Midbrain (tissue), 1 donor: ENCODE data around the gene ZNRD2.
"Not testable (repeated sequence)": the region's sequence is repeated elsewhere in the genome, so short reads cannot be mapped to it uniquely, and the experiment has no call there.

Experiments
- DNase-seq: peaks from one replicate; lab custom pipeline; 2025; lab: John Stamatoyannopoulos, UW

ZNRD2 gene

DNA sequence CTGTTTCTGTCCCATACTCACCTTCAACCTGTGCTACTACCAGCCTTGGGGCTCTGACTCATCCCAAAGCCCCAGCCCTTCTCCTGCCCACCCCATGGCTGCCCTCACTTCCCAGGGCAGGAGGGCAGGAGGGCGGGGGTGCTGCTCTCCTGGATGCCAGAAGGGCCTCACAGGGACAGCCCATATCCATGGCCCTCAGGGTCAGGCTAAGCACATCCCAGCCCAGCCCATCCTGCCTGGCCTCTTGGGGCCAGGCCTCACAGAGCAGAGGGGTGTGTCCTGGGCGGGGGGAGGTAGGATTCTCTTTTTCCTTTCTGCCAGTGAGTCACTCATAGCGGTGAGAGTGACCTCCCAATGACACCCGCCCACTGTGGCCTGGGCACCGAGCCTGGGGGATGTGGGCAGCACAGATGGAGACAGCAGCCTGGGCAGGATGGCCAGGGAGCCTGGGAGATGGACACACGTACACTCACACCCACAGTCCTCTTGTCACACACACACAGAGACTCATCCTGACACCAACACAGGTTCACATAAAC, 14.5 kb upstream of the ZNRD2 start:
- no peak for DNase-seq

DNA sequence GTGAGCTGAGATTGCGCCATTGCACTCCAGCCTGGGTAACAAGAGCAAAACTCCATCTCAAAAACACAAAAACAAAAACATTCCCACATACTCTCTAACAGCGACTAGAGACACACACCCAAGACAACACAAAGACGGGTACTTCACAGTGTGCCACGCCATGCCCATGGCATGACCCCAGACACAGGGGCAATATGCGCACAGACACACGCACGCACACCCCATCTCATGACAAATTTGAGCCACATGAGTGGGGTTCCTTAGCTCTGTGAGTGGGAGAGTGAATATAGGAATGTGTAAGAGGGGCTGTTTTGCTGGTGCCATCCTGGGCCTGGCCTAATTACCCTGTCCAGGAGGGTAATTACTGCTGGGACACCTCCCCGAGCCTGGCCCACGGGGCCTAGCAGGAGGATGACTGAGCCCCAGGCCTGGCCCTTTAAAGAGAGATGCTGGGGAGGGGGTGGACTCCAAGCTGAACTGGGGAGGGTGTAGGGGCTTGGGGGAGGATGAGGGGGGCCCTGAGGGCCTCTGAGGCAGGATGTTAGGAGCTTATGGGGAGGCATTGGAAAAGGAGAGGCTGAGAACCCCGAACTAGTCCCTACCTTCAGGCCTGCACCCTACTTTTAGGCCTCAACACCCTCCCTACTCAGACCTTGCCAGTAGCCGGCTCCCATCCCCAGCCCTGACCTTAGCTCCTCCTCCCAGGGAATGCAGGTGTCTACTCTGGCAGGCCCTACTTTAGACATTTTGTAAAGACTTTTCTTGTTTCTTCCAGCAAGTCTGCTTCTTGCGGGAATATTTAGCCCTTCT, 13.6 kb upstream of the ZNRD2 start:
- DNase-seq = no peak

DNA sequence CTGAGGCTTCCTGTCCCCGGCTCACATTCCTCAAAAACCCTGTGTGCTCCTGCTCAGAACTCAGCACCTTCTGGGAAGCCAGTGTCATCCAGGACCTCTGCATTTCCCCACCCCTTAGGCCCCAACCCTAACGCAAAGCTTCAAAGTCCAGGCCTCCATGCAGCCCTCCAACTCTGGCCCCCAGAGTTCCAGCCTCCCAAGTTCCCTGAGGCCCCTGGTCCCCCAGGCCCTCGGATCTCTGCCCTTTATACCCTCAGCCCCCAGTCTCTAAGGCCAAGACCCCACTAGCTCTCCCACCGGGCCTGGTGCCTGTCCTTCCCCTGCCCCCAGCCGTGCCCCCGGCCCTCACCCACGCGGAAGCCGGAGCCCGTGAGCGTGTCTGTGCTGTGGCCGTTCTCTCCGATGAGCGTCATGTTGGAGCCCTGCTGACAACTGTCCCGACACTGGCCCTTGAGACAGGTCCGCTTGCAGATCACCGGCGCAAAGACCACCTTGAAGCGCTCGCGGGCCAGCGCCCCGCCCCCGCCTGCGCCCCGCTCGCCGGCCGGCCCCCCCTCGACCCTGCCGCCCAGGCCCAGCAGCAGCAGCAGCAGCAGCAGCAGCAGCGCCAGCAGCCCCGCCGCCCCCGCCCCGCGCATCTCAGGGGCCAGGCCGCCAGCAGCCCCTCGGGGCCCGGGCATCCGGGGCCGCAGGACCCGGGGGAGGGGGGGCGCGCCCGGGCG, 12.8 kb upstream of the ZNRD2 start:
- no peak for DNase-seq

DNA sequence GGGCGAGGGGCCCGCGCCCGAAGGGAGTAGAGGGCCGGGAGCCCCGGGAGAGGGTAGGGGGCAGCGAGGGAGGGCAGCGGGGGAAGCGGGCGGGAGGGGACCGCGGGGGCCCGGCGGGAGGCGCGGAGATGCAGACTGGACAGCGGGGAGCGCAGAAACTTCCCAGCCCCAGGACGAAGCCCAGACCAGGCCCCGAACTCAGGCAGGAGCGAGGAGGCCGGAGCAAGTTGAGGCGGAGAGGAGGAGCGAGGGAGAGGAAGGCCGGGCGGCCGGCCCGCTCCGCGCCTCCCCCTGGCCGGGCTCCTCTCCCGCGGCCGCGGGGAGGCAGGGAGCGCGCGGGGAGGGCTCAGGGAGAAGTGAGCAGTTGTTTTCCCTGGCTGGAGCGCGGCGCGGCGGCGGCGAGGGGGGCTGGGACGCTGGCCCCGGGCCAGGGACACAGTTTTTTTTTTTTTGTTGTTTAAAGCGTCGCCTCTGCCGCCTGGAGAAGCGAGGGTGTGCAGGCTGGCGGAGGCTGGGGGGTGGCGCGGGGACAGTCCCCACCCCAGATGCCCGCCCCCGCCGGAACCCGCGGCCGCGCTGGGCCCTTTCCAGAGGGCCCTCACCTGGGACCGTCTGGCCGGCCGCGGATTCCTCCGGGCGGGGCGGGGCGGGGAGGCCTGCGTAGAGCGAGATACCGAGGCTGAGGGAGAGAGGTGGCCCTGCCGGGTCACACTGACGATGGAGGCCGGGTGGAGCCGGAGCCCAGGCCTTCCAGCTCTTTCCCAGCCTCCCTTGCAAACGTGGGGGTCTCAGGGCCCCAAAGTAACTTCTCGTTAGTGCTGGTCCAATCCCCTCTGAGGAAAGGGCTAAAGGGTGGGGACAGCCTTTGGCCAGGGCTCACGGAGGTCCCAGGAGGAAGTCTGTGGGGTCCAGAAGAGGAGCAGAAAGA, 12.0 kb upstream of the ZNRD2 start, which contains the start of gene LTBP3:
LTBP3 (minus strand) TSS at position 358 of the 928 bp plus-strand sequence. CDS start 400 bp downstream, outside the sequence.
- peak; percentile 89 for DNase-seq

DNA sequence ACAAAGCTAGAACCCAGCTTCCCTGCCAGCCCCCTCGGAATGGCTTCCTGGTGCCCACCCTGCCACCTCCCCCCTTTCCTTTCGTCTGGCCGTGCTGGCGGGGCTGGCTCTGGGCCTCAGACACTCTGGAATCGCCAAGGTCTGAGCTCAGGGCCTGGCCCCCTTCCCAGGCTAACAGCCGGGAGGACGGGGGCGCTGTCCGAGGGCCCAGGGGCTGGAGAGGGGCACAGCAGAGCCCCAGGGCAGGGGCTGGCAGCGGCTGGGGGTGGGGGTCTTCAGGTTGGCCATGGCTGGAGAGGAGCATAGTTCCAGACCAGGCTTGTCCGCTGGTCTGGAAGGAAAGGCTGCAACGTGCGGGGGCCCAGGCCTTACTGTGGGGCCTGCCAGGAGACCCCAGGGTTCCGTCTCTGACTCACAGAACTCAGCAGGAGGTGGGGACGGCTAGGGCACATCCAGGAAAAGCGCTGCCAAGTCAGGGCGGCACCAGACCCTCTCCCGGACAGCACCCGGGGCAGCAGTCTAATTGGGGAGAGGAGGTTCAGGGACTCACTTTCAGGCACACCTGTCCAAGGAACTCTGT, 11.3 kb upstream of the ZNRD2 start:
- DNase-seq = peak; percentile 67

DNA sequence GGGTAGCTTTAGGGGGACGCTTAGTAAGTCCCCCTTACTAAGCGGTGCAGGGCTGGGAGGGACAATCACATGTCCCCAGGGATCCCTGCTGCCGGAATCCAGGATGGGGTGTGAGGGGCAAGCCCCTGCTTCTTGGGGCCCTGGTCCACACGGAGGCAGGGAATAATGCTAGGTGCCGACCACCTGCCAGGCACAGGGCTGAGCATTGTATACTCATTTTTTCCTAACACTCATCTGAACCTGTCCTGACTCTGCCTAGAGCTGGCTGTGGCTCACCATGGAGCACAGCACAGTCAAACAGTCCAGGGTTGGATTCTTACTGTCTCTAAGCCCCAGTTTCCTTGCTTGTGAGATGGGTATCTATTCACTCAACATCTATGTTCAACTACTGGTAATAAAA, 10.7 kb upstream of the ZNRD2 start:
- DNase-seq = no peak

DNA sequence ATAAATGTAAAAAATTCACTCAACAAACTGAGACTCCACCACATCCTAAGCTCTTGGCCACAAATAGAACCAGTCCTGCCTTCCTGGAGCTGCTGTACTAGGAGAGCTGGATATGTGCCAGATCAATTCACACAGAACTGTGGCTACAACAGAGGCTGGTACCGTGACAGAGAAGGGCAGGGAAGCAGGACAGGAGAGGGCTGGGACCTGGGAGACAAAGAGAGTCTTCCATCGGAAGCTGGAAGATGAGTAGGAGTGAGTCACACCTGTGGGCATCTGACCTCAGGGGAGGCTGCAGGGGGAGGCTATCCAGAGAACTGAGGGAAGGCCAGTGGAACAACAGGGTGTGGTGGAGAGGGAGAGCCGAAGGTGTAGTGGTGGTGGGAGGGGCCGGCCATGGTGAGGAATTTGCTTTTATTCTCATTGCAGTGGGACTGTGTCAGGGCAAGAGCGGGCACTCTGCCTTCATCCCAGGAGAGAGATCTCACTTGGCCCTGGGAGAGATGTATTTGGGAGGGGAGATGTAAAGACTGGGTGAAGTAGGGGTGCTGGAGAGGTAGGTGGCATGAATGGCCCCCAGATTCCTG, 10.2 kb upstream of the ZNRD2 start:
- DNase-seq = peak; percentile 24

DNA sequence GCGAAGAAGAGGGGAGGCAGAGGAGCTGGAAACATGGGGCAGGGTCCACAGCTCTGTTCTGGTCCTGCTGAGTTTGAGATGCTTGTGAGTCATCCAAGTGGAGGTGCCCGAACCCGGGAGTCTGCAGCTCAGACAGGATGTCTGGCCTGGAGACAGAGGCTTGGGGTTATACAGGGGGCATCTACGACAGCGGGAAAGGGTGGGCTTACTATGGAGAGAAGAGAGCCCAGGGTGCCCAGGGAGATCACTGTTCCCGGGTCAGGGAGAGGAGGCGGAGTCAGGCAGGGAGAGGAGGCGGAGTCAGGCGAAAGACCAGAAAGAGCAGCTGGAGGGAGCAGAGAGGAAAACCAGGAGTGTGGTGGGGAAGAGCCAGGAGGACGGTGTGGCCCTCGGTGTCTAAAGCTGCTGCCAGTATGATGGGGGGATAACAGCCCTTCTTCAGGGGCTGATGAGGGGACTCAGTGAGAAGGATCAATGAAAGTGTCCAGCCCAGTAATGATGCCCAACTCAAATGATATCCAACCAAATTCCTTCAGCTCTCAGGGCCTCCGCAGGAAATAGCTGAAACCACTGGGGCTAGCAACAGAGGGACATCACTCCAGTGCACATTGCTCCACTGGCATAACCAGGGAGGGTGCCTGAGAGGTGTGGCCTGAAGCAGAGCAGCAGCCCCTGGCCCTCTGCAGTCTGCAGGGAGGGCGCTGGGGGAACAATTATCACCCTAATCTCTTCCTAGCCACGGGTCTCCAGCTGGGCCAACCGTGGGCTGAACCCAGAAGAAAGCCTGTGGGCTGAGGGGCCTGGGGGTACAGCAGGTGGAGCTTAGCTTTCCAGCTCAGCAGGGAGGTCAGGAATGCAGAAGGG, 9.5 kb upstream of the ZNRD2 start:
- peak; percentile 22 for DNase-seq

DNA sequence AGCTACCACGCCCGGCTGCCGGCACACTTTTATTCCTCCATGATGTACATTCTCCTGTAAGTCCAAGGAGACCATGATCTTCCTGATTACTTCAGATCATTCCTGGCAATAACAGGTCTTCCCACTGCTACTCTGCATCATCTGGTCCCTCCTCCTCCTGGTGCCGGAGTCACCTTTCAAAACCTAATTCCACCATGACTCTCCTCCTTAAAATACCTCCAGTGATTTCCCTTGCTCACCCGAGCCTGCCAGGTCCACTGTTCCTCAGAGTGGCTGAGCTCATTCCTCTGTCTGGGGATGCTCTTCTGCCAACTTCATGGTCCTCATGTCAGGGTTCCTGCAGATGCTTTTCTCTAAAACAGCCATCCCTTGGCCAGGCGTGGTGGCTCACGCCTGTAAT, 8.3 kb upstream of the ZNRD2 start:
- DNase-seq = no peak

DNA sequence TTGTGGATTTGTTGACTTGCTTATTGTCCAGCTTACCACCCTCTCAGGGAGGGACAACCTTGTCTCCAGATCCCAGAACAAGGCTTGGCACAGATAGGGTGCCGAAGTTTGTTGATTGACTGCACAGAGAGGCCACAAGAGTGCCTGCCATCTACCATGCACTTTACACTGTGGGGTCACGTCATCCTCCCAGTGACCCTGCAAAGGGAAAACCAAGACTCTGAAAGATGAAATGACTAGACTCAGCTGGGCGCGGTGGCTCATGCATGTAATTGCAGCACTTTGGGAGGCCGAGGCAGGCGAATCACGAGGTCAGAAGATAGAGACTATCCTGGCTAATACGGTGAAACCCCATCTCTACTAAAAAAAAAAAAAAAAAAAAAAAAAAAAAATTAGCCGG, 7.5 kb upstream of the ZNRD2 start:
- no peak for DNase-seq

DNA sequence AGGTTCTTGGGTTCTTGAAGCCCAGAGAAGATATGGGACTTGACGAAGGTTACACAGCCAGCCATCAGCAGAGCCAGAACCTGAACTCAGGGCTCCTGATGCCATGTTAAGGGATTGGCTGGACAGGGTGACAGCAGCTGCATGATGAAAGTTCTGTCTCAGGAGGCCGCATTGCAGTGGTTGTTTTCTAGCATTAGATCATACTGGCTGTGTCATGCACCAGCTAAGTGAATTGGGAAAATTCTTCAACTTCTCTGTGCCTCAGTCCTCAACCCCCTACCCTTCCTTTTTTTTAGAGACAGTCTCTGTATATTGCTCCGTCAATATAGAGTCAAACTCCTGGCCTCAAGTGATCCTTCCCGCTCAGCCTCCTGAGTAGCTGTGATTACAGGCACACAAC, 6.7 kb upstream of the ZNRD2 start:
- DNase-seq = no peak

DNA sequence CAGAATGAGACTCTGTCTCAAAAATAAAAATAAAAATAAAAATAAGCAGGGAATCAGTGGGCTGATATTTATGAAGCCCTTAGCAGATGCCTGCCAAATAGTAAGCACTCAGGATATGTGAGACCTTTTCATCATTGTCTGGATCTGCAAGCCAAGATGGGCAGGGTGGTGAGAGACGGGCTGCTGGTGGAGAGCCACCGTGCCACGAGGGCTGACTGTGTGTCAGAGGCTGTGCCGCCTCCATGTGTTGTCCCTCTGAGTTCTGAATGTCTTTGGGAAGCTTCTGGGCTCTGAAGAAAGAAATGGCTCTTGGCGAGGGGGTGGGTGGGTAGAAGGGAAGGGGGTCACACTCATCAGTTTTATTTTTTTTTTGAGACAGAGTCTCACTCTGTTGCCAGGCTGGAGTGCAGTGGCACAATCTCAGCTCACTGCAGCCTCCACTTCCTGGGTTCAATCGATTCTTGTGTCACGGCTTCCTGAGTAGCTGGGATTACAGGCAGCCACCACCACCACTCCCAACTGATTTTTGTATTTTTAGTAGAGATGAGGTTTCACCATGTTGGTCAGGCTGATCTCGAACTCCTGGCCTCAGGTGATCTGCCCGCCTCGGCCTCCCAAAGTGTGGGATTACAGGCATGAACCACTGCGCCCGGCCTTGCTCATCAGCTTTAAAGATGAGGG, 5.3 kb upstream of the ZNRD2 start:
- DNase-seq = not testable (repeated sequence)

DNA sequence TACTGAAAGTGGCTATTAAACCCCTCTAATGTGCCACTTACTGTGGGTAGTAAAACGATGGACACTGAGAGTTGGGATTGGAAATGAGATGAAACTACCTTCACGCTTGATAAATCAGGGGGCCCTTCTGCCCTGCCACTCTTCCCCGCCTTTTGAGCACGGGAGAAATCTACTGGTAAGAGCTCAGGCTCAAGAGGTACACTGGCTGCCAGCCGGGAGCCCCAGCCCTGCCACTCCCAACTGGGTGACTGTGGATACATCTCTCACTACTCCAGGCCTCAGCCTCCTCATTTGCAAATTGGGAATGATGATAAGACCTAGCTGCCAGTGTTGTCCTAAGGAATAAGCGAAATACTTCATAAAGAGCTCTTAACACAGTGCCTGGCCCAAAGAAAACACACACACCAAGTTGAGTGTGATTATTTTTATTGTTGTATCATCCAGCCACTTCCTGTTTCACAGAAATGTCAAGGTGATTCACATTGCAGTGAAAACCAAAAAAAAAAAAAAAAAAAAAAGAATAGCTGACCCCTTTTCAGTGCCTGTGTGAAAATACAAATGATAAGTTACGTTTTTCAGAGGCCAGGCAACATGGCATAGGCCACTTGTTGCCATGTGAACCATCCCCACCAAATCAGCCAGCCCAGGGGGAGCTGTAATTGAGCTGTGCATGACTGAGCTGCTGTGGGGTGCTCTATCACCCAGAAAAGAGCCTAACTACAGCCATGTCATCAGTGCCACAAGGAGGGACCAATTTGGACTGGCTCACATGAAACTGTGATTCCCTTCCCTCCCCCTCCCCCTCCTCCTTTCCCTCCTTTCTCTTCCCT, 4.4 kb upstream of the ZNRD2 start:
- DNase-seq = no peak

DNA sequence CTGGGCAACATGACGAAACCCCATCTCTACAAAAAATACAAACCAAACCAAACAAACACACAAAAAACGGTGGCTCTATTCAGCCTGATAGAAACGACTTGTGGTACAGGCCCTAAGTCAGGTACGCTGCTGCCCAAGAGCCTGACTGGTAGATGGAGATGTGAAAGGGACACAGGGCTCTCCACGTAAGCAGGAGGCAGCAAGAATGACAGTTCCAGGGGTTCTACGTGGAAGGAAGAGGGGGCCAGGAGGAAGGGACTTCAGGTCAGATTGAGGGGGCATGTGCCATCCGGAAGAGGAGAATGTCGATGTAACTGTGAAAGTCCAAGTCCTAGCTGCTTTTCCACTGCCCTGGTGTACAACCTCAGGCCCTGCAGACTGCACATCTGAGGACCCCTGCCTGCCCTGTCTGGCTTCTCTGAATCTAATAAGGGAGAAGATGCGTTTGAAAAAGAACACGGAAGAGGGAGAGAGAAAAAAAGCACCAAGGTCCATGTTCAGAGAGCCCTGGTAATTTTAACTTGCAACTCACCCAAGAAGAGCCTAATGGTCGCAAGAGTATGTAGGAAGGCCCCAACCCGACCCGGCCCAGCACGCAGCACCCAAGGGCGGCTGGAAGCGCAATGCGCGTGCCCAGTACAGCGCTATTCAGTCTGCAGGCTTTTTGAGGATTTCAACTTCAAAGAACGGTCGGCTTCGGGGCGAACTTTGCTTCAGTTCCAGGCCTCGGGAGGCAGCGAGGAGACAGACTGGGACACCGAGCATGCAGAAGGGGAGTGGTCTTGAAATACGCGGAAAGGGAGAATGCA, 909 bp upstream of the ZNRD2 start:
- no peak for DNase-seq

DNA sequence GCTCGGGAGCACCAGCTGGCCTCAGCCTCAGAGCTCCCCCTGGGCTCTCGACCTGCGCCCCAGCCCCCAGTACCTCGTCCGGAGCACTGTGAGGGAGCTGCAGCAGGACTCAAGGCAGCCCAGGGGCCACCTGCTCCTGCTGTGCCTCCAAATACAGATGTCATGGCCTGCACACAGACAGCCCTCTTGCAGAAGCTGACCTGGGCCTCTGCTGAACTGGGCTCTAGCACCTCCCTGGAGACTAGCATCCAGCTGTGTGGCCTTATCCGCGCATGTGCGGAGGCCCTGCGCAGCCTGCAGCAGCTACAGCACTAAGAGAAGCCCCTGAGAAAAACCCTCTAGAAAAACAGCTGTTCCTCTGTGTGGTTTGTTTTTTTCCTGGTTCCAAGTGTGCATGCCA, 1.1 kb downstream of the ZNRD2 start:
- DNase-seq = no peak

DNA sequence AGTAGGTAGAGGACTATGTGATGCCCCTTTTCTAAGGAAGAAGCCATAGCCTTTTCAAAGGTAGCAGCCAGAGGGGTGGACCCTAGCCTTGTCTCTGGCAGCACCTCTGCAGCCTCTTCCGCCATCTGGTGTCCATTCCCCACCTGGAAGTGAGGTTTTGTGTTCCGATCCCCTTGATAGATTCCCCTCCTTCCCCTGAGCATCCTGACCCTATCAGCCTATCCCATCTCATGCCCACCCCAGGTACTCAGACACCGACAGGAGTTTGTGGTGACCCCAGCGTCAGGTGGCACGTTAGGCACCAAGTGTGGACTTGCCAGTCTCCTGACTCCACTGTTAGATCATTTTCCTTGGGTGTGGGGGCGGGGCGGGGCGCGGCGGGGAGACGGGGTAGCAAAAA, 1.7 kb downstream of the ZNRD2 start:
- no peak for DNase-seq

DNA sequence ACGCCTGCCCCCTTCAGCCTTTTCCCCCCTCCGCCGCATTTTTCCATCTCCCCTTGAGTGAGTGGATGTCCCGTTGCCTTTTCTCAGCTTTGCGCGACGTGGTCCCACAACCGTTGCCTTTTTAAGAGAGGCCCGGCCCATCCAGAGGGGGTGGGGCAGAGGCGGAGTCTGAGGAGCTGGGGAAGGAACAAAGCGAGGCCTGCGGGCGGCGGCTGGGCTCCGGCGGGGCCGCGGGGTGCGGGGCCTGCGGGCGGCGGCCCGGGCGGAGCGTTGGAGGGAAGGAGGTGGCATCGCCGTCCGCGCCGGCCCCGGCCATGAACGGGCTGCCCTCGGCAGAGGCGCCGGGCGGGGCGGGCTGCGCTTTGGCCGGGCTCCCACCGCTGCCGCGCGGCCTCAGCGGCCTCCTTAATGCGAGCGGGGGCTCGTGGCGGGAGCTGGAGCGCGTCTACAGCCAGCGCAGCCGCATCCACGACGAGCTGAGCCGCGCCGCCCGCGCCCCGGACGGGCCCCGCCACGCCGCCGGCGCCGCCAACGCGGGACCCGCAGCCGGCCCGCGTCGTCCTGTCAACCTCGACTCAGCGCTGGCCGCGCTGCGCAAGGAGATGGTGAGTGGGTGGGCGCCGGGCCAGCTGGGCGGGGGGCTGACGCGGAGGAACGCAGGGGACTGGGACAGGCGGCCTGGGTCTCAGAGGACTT, 2.2 kb downstream of the ZNRD2 start, which contains the start of gene FAM89B:
FAM89B (plus strand) TSS at position 183 of the 696 bp plus-strand sequence; CDS start at position 315, 132 bp downstream.
- DNase-seq = peak; percentile 86
